Measurements from ENCODE around the gene ZMYND11.

Gene ZMYND11

GRCh38 chr10:201328-201771 is 66.1 kb downstream of the ZMYND11 start:
- Histone ChIP-seq H3K4me3 (ENCODE audit: low read length) (no peak overlapping the region), H3K27me3 (ENCODE audit: control insufficient read depth, insufficient read depth, low read length) (no peaks in the 10 kb centered on the region), H3K9me3 (ENCODE audit: control insufficient read depth, low read depth, low read length) (no peaks in the 10 kb centered on the region), H3K27ac (ENCODE audit: low read length) (no peak overlapping the region), H3K9ac (ENCODE audit: low read length) (no peak overlapping the region), H3K4me1 (ENCODE audit: control insufficient read depth, low read depth, low read length) (no peaks in the 10 kb centered on the region), H3K36me3 (ENCODE audit: control insufficient read depth, low read depth, low read length) (no peaks in the 10 kb centered on the region)

GRCh38 chr10:208616-209015 is 73.4 kb downstream of the ZMYND11 start:
- Histone ChIP-seq H3K36me3 (ENCODE audit: control insufficient read depth, low read depth, low read length) (peaks cover 5% of the 10 kb centered on the region), H3K27ac (ENCODE audit: low read length) (no peak overlapping the region), H3K4me1 (ENCODE audit: control insufficient read depth, low read depth, low read length) (no peaks in the 10 kb centered on the region), H3K9me3 (ENCODE audit: control insufficient read depth, low read depth, low read length) (no peaks in the 10 kb centered on the region), H3K9ac (ENCODE audit: low read length) (no peak overlapping the region), H3K4me3 (ENCODE audit: low read length) (no peak overlapping the region), H3K27me3 (ENCODE audit: control insufficient read depth, insufficient read depth, low read length) (no peaks in the 10 kb centered on the region)

- Histone ChIP-seq H3K4me1 (ENCODE audit: control insufficient read depth, low read depth, low read length) (no peaks in the 10 kb centered on the region), H3K9me3 (ENCODE audit: control insufficient read depth, low read depth, low read length) (no peaks in the 10 kb centered on the region), H3K4me3 (ENCODE audit: low read length) (no peak overlapping the region)
Observed at GRCh38 chr10:209357-209756, 74.1 kb downstream of the ZMYND11 start.

GRCh38 chr10:210297-210696 is 75.0 kb downstream of the ZMYND11 start:
- no peak overlapping the region for H3K27ac ChIP-seq (ENCODE audit: low read length)
- H3K4me1 ChIP-seq (ENCODE audit: control insufficient read depth, low read depth, low read length), result no peaks in the 10 kb centered on the region
- peaks cover 5% of the 10 kb centered on the region for H3K36me3 ChIP-seq (ENCODE audit: control insufficient read depth, low read depth, low read length)
- no peaks in the 10 kb centered on the region for H3K9me3 ChIP-seq (ENCODE audit: control insufficient read depth, low read depth, low read length)
- H3K27me3 ChIP-seq (ENCODE audit: control insufficient read depth, insufficient read depth, low read length), result no peaks in the 10 kb centered on the region
- H3K9ac ChIP-seq (ENCODE audit: low read length), result no peak overlapping the region
- no peak overlapping the region for H3K4me3 ChIP-seq (ENCODE audit: low read length)

More at GRCh38 chr10:209357-209756, 74.1 kb downstream of the ZMYND11 start:
- H3K27me3 ChIP-seq (ENCODE audit: control insufficient read depth, insufficient read depth, low read length), result no peaks in the 10 kb centered on the region
- H3K9ac ChIP-seq (ENCODE audit: low read length), result no peak overlapping the region
- H3K36me3 ChIP-seq (ENCODE audit: control insufficient read depth, low read depth, low read length), result peaks cover 5% of the 10 kb centered on the region
- H3K27ac ChIP-seq (ENCODE audit: low read length), result no peak overlapping the region

DNA sequence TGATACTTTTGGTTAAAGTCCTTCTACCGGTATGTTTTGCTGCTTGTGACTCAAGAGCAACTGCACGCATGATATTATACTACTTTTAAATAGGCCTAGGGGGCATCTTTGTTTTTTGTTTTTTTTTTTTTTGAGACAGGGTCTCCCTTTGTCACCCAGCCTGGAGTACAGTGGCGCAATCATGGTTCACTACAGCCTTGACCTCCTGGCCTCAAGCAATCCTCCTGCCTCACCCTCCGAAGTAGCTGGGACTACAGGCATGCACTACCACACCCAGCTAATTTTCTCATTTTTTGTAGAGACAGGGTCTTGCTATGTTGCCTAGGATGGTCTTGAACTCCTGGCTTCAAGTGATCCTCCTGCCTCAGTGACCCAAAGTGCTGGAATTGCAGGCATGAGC is 80.2 kb downstream of the ZMYND11 start:
- Histone ChIP-seq H3K36me3 (ENCODE audit: control insufficient read depth, low read depth, low read length) (peaks cover 1% of the 10 kb centered on the region), H3K4me3 (ENCODE audit: low read length) (no peak overlapping the region), H3K9me3 (ENCODE audit: control insufficient read depth, low read depth, low read length) (no peaks in the 10 kb centered on the region), H3K27ac (ENCODE audit: low read length) (no peak overlapping the region), H3K4me1 (ENCODE audit: control insufficient read depth, low read depth, low read length) (no peaks in the 10 kb centered on the region), H3K27me3 (ENCODE audit: control insufficient read depth, insufficient read depth, low read length) (no peaks in the 10 kb centered on the region), H3K9ac (ENCODE audit: low read length) (no peak overlapping the region)

- H3K9ac ChIP-seq (ENCODE audit: low read length), result no peak overlapping the region
- no peak overlapping the region for H3K27ac ChIP-seq (ENCODE audit: low read length)
- H3K4me1 ChIP-seq (ENCODE audit: control insufficient read depth, low read depth, low read length), result no peaks in the 10 kb centered on the region
- H3K36me3 ChIP-seq (ENCODE audit: control insufficient read depth, low read depth, low read length), result no peaks in the 10 kb centered on the region
- H3K27me3 ChIP-seq (ENCODE audit: control insufficient read depth, insufficient read depth, low read length), result no peaks in the 10 kb centered on the region
- no peaks in the 10 kb centered on the region for H3K9me3 ChIP-seq (ENCODE audit: control insufficient read depth, low read depth, low read length)
- no peak overlapping the region for H3K4me3 ChIP-seq (ENCODE audit: low read length)
Observed at GRCh38 chr10:218798-219197, 83.5 kb downstream of the ZMYND11 start.

DNA sequence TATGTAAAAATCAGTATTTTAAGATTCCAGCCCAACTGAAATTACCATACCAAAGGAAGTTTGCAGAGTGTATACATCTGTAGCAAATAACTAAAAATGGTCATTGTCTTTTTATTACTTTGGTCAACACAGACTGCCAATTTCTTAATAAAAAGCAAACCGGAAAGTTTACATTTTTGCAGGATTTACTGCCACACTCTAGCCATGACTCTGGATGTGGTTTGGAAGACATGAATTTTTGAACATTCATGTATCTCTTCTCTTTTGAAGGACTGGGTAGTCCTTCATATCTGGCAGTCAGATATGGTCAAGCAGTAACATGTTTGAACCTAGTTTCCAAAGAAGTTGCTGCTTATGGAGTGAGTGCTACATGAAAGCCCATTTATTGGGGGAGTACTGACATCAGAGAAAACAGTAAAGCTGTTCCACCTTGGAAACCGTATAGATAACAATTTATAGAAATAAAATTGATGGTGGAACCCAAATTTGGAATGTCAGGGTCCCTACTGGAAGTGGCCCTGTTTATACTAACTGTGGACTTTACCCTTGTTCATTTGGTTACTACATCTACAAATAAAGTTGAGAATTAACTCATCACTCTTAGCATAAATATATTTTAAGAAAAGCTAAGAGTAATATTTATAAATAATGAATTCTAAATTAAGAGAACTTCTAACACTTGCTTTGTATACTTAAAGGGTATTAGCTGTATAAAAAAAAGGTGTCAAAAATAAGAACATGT is 84.6 kb downstream of the ZMYND11 start:
- Histone ChIP-seq H3K9ac (ENCODE audit: low read length) (no peak overlapping the region), H3K4me3 (ENCODE audit: low read length) (no peak overlapping the region), H3K9me3 (ENCODE audit: control insufficient read depth, low read depth, low read length) (no peaks in the 10 kb centered on the region), H3K36me3 (ENCODE audit: control insufficient read depth, low read depth, low read length) (no peaks in the 10 kb centered on the region), H3K27me3 (ENCODE audit: control insufficient read depth, insufficient read depth, low read length) (no peaks in the 10 kb centered on the region), H3K27ac (ENCODE audit: low read length) (no peak overlapping the region), H3K4me1 (ENCODE audit: control insufficient read depth, low read depth, low read length) (no peaks in the 10 kb centered on the region)

GRCh38 chr10:224571-224970 is 89.3 kb downstream of the ZMYND11 start:
- Histone ChIP-seq H3K4me1 (ENCODE audit: control insufficient read depth, low read depth, low read length) (no peaks in the 10 kb centered on the region), H3K27ac (ENCODE audit: low read length) (no peak overlapping the region), H3K36me3 (ENCODE audit: control insufficient read depth, low read depth, low read length) (no peaks in the 10 kb centered on the region), H3K9me3 (ENCODE audit: control insufficient read depth, low read depth, low read length) (no peaks in the 10 kb centered on the region), H3K27me3 (ENCODE audit: control insufficient read depth, insufficient read depth, low read length) (no peaks in the 10 kb centered on the region), H3K9ac (ENCODE audit: low read length) (no peak overlapping the region), H3K4me3 (ENCODE audit: low read length) (no peak overlapping the region)

DNA sequence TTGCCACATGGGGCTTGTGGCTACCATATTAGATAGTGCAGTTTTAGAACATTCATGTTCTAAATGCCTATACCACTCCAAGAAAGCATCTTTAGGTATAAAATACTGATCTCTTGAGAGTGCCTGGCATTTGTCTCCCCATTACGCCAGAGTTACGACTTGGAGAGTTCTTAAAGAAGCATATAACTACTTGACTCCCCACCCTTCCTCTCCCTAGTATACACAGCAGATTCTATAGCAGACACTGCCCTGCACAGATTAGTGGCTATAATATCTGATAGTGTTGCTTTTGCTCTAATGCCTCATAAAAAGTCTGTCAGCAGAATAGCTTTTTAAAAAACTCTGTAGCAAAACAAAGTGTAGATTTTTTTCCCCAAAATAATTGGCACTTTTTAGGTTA is 90.8 kb downstream of the ZMYND11 start:
- no peak overlapping the region for H3K9ac ChIP-seq (ENCODE audit: low read length)

GRCh38 chr10:227014-227413 is 91.8 kb downstream of the ZMYND11 start:
- no peak overlapping the region for H3K9ac ChIP-seq (ENCODE audit: low read length)
- H3K27me3 ChIP-seq (ENCODE audit: control insufficient read depth, insufficient read depth, low read length), result no peaks in the 10 kb centered on the region
- no peaks in the 10 kb centered on the region for H3K4me1 ChIP-seq (ENCODE audit: control insufficient read depth, low read depth, low read length)
- H3K4me3 ChIP-seq (ENCODE audit: low read length), result no peak overlapping the region
- H3K27ac ChIP-seq (ENCODE audit: low read length), result no peak overlapping the region
- no peaks in the 10 kb centered on the region for H3K9me3 ChIP-seq (ENCODE audit: control insufficient read depth, low read depth, low read length)
- H3K36me3 ChIP-seq (ENCODE audit: control insufficient read depth, low read depth, low read length), result no peaks in the 10 kb centered on the region

More for the DNA sequence above, 90.8 kb downstream of the ZMYND11 start:
- H3K36me3 ChIP-seq (ENCODE audit: control insufficient read depth, low read depth, low read length), result no peaks in the 10 kb centered on the region
- H3K27ac ChIP-seq (ENCODE audit: low read length), result no peak overlapping the region
- H3K27me3 ChIP-seq (ENCODE audit: control insufficient read depth, insufficient read depth, low read length), result no peaks in the 10 kb centered on the region
- no peaks in the 10 kb centered on the region for H3K4me1 ChIP-seq (ENCODE audit: control insufficient read depth, low read depth, low read length)
- H3K9me3 ChIP-seq (ENCODE audit: control insufficient read depth, low read depth, low read length), result no peaks in the 10 kb centered on the region
- no peak overlapping the region for H3K4me3 ChIP-seq (ENCODE audit: low read length)

GRCh38 chr10:228366-228765 is 93.1 kb downstream of the ZMYND11 start:
- H3K9ac ChIP-seq (ENCODE audit: low read length), result no peak overlapping the region
- H3K27ac ChIP-seq (ENCODE audit: low read length), result no peak overlapping the region
- no peaks in the 10 kb centered on the region for H3K4me1 ChIP-seq (ENCODE audit: control insufficient read depth, low read depth, low read length)
- no peaks in the 10 kb centered on the region for H3K9me3 ChIP-seq (ENCODE audit: control insufficient read depth, low read depth, low read length)
- H3K4me3 ChIP-seq (ENCODE audit: low read length), result no peak overlapping the region
- H3K27me3 ChIP-seq (ENCODE audit: control insufficient read depth, insufficient read depth, low read length), result no peaks in the 10 kb centered on the region
- no peaks in the 10 kb centered on the region for H3K36me3 ChIP-seq (ENCODE audit: control insufficient read depth, low read depth, low read length)

DNA sequence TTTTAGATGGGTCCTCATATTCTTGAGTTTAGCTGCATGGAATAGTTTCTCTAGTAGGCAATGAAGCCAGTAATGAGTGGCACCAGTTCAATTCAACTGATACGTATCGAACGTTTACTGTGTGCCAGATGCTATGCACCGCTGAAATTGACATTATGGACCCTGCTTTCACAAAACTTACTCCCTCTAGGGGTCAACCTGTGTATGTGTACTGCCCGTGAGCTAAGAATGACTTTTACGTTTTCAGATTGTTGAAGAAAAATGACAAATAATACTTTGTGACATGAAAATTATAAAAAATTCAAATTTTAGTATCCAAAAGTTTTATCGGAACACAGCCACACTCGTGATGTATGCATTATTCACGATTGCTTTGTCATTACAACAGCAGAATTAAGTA is 95.5 kb downstream of the ZMYND11 start:
- Histone ChIP-seq H3K9me3 (ENCODE audit: control insufficient read depth, low read depth, low read length) (no peaks in the 10 kb centered on the region), H3K9ac (ENCODE audit: low read length) (no peak overlapping the region), H3K27ac (ENCODE audit: low read length) (no peak overlapping the region), H3K4me3 (ENCODE audit: low read length) (no peak overlapping the region), H3K4me1 (ENCODE audit: control insufficient read depth, low read depth, low read length) (no peaks in the 10 kb centered on the region), H3K27me3 (ENCODE audit: control insufficient read depth, insufficient read depth, low read length) (no peaks in the 10 kb centered on the region), H3K36me3 (ENCODE audit: control insufficient read depth, low read depth, low read length) (no peaks in the 10 kb centered on the region)
